HG03039 (cell line): ENCODE results near the gene NUMA1.

Experiments
- ATAC-seq: cut with Tn5 transposase; IDR thresholded peaks from one replicate; pipeline ENCODE4 v1.9.1; 2021; ENCODE audit warnings: mild to moderate bottlenecking, moderate library complexity; ENCODE audit not compliant: unreplicated experiment

NUMA1 gene

GRCh38 chr11:72001834-72002591, 78.3 kb downstream of the NUMA1 start:
- ATAC-seq, result no peak

- no peak for ATAC-seq
Measured at GRCh38 chr11:72001285-72001684, 79.1 kb downstream of the NUMA1 start.

- ATAC-seq, result no peak
Measured at GRCh38 chr11:72000202-72000867, 80.0 kb downstream of the NUMA1 start.

GRCh38 chr11:71999798-72000197, 80.5 kb downstream of the NUMA1 start:
- ATAC-seq, result no peak

DNA sequence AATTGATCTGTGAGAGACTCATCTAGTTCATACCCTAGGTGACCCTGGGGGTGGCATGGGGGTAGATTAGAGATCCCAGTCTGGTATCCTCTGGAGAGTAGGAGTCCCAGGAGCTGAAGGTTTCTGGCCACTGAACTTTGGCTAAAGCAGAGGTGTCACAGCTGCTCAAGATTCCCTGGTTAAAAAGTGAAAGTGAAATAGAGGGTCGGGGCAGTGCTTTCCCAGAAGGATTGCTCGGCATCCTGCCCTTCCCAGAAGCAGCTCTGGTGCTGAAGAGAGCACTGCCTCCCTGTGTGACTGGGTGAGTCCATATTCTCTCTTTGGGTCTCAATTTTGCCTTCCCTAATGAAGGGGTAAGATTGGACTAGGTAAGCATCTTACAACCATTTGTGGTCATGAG, 81.0 kb downstream of the NUMA1 start:
- ATAC-seq, result no peak

DNA sequence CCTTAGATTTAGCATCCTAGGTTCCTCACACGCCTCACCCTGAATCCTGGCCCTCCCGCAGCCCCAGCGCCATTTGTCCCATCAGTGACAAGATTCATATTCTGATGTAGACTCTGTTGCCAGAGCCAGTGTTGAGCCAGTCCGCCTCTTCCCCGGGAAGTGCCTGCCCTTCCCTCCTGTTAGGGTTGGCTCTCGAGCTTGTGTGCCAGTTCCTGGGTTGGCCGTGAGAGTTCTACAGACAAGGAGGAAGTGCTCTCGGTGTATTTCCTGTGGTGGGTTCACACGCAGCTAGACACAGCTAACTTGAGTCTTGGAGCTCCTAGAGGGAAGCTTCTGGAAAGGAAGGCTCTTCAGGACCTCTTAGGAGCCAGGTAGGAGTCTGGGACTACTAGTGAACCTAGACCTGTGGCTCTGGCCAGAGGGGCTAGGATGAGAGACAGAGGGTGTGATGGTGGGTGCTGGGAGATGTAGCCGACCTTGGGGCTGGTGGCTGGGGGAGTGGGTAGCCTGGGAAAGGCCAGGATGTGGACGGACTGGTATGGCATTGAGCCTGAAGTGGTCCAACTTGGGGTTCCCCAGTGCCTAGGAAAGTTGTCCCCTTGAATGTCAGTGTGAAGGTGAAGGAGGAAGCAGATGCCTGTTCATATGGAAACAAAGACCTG, 81.6 kb downstream of the NUMA1 start, which contains the start of gene IL18BP:
Gene IL18BP (plus strand): TSS at position 261 of the 662 bp plus-strand sequence. CDS start 1,076 bp downstream, outside the sequence.
- ATAC-seq, result no peak

GRCh38 chr11:71998061-71998460, 82.3 kb downstream of the NUMA1 start:
- ATAC-seq, result no peak

DNA sequence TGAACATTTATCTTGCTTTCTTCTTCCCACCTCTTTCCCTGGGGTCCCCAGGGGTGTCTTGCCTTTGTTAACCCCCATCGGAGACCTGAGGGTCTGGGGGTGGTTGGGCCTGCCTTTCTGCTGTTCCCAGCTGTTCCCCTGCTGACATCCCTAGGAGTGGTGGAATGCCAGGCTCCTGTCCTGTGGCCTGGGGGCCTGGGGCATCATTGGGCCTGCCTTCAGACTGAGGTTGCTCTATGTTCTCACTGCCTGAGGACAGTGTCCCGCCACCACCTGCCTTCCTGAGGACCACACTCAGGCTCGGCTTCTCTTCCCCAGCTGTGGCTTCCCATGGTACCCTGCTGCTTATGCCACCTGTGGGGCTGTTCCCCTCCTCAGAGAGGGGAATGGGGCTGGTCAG, 82.7 kb downstream of the NUMA1 start:
- ATAC-seq, result no peak

GRCh38 chr11:71996946-71997345, 83.4 kb downstream of the NUMA1 start:
- ATAC-seq, result no peak

DNA sequence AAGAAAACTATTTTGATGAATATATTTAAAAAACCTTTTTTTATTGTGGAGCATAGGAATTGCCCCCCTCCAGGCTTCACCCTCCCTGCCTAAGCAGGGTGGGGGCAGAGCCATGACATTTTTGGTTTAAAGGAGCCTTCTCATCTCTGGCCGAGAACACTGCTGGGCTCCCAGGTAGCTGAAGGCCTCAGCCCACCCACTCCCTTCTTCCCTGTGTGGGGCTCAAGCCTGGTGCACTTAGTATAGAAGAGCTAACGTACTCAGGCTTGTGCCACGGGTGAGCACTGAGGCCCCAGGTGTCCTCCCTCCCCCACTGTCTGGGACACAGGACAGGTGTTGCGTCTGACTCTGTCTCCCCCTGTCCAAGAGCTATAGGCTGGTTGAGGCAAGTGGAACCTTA, 83.8 kb downstream of the NUMA1 start:
- no peak for ATAC-seq

DNA sequence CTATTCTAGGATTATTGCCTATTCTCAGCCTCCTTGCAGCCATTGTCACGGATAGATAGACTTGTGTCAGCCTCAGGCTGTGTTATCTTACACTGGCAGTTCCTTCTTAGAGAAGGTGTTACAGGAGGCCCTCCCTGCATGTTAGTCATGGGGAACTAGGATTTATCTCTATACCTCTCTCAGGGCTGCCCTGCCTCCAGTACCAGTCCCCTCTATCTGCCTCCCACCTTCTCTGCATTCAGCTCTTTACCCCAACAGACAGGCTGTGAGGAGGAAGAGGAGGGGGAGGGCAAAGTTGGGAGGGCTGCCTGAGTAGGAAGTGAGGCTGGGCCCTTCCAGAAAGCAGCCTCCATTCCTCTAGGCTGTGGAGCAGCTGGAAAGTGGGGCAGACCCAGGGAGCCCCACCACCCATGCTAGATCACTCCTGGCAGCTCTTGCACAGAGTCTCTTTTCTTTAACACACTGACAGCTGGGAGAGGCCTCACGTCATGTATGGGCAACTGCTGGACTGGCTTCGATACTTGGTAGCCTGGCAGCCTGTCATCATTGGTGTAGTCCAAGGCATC, 84.5 kb downstream of the NUMA1 start:
- no peak for ATAC-seq

DNA sequence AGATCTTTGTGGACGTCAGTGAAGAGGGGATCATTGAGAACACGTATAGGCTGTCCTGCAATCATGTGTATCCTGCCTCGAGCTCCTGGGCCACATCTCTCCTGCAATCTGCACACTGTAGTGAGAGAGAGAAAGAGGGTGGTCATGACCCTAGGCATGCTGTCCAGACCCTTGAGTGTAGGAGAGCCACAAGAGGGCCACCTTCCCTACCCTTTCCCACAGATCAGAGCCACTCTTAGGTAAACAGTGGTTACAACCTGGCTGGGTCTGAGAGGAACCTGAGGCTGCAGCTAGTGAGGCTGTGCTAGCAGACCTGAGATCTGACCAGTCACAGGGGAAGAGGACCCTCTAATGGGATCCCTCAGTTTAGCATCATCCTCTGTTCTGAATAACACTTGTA, 85.6 kb downstream of the NUMA1 start:
- no peak for ATAC-seq

DNA sequence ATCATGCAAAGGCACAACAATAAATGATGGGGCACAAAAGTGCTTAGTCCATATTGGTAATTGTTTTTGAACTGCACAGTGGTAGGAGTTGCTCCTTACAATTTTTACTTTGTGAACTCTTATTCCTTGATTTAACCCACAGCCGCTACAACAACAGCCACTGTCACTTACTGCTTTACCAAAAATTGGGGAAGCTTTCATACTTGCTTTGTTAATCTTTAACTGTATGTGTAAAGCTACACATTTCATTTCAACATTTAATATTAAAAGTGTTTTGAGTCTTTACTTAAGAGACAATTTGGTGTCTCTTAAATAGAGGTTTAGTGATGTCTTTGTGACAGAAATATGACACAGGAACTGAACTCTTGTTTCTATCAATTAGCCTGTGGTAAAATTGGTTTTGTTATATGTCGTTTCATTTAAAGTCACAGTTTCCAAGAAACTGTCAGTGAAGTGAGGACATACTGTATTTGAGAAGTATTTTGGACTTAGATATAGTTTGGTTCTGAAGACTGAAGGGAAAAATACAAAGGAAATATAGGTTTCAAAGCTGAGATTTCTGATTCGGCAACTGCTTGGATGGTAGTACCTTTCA, 88.1 kb downstream of the NUMA1 start:
- ATAC-seq, result no peak

GRCh38 chr11:71991494-71991893, 88.8 kb downstream of the NUMA1 start:
- ATAC-seq, result peak; percentile 60

- no peak for ATAC-seq
Measured at GRCh38 chr11:71990701-71991100, 89.6 kb downstream of the NUMA1 start.

GRCh38 chr11:71988050-71988449, 92.3 kb downstream of the NUMA1 start:
- no peak for ATAC-seq

GRCh38 chr11:71987521-71987920, 92.8 kb downstream of the NUMA1 start:
- ATAC-seq, result no peak

DNA sequence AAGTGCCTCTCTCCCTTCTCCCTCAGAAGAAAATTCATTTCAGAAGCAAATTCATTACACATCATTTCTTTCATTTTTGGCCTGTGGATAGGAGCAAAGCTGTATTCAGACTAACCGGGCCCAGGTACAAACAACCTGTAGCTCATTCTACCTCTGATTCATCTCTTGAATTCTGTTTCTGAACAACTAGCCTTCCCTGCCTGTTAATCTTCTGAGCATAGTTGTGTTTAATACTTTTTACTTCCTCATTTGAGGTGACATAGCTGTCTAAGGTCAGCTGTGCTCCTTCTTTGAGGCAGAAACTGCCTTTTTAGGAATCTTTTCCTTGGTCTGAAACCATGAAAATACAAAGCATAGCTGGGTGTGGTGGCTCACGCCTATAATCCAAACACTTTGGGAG, 94.2 kb downstream of the NUMA1 start:
- no peak for ATAC-seq

GRCh38 chr11:71979602-71980001, 100.7 kb downstream of the NUMA1 start:
- ATAC-seq, result no peak

DNA sequence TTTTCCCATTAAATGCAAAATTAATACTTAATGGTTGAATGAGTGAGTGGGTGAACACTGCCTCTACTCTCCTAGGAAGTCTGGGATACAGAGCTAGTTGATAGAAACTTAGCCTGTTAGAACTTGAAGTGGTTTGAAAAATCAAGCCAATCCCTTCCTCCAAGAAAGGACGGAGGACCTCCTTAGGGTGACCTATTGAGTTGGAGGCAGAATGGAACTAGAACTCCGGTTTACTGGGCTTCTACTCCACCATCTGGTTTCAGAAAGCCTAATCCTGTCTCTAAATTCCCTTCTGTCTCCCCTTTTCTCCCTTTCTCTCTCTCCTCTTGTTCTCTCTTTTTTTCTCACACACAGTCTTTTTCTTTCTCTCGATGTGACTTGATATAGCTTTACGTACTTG, 101.2 kb downstream of the NUMA1 start:
- no peak for ATAC-seq

DNA sequence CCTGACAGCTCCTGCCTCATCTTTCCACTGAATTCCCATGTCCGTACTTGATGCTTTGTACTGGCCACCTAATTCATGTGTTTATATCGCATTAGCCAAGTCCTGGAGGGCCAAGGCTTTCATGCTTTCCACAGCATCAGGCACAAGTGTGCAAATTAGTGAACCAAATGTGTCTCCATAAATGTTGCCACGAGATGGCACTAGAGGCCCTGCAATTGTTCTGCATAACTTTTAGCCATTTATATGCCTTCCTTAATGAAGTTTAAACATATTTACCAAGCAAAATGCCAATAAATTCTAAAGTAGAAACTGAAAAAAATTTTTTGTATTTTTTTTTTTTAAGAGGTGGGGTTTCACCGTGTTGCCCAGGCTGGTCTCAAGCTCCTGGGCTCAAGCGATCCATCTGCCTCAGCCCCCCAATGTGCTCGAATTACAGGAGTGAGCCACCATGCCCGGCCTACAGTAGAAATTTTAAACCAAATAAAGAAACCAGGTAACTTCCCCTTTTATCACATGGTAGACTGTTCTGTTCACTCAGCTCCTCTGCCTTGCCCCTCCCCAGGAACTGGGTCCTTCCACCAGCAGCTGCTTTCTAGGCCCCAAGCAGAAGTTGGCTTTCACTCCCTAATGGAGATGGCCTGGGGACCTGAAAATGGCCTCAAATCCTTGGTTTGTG, 102.5 kb downstream of the NUMA1 start:
- no peak for ATAC-seq
